GM19324 (cell line): ENCODE measurements around the gene TNFRSF18.
"Not testable (repeated sequence)": the region's sequence is repeated elsewhere in the genome, so short reads cannot be mapped to it uniquely, and the experiment has no call there.

Experiments
- ATAC-seq: cut with Tn5 transposase; IDR thresholded peaks from one replicate; pipeline ENCODE4 v1.9.1; 2021; ENCODE audit warnings: mild to moderate bottlenecking, moderate library complexity; ENCODE audit not compliant: unreplicated experiment, low FRiP score

Gene TNFRSF18

DNA sequence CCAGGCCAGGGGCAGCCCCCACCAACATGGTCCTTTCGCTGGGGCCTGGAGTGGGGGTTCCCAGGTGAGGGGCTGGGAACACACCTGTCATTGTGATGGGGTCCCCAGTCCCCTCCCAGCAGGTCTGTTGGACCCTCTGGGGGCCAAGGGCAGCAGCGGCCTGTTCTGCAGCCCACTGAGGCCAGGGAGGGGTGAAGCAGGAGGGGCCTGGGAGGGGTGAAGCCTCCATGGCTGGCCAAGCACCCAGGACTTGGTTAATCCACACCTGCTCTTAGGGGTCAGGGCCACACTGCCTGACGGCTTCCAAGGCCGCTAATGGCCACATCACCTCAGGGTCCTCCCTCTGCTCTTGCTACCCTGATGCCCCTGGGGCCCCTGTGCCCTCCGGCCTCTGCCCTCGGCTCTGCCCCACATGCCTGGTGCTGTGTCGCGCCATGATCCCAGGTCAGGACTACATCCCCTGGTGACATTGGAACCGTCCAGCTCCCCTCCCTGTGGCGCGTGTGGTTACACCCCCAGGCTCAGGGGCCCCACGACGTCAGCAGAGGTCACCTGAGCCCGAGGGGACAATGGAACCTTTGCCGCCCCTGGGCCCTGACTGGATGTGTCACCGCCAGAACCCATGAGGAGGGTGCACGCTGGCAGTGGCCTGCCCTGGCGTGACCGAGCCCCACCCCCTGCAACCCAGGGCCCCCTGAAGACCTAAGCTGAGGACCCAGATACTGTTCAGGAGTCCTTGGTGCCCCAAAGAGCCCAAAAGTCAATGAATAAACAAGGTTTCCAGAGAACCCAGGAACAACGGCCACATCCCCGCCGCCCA, 7.0 kb downstream of the TNFRSF18 start:
- ATAC-seq, result no peak

DNA sequence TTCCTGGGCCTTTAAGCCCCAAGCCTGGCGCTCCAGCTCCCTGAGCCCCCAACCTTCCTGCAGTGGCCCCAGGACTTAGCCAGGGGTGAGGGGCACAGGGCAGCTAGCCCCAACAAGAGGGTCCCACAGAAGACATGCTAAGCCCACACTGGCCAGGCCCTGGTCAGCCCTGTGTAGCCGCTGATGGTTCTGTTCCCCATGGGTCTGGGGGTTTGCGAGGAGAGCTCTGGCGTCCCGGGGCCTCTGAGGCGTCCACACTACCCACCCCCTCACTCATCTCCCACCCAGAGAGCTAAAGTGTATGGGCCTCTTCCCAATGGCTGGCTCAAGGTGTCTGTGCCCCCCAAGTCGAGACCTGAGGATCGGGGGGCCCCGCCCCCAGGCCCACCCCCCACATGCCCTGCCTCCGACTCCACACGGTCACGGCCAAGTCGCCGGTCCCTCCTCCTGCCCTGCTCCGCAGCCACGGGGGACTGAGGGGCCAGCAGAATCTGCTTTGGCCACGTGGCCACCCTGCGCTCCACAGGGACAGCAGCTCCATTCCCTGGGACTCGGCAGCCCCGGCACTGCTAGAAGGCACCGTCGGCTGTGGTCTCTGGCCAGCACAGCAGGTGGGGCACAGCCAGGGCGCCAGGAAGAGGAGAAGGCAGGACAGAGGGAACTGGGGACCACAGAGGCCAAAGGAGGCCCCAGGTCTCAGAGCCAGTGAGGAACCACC, 7.8 kb downstream of the TNFRSF18 start:
- ATAC-seq, result no peak

DNA sequence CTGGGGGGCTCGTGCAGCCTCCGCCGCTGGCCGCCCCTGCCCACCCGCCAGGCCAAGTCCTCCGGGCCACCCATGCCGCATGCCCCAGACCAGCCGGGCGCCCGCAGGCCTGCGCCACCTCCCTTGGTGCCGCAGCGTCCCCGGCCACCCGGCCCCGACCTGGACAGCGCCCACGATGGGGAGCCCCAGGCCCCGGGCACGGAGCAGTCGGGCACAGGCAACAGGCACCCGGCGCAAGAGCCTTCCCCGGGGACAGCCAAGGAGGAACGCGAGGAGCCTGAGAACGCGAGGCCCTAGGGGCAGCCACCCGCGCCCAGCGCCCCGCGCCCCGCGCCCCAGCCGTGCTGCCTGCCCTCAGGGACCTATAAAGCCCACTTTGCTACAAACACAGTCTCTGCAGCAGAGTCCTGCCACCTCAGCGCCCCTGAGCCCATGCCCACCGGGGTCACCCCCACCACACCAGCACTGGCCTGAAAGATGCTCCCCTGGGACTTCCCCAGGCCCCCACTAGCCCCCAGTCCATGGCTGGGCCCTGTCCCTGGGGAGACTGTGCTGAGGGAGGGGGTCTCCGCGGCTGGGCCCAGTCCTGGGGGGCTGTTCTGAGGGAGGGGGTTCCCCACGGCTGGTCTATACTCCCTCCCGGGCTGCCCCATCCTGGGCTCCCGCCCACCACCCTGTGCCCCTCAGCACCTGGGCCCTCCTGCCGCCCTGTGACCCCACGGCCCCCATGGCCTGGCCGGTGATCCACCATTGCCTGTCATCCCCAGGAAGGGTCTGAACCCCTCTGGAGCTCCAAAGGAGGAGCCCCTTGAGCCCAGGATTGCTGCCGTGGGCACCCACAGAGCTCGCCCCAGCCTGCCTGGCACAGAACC, 8.6 kb downstream of the TNFRSF18 start:
- ATAC-seq, result no peak

DNA sequence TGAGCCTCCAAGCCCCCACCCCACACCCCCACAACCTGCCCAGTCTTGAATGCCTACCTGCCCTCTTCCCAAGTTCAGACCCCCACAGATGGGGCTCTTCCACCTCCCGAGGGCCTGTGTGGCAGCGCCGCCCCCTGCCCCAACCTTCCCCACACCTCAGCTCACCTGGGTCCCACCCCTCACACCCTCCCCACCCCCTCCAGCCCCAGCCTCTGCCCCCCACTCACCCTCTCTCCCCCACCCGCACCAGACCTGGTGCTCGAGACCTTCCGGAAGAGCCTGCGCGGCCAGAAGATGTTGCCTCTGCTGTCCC, 9.2 kb downstream of the TNFRSF18 start:
- no peak for ATAC-seq

DNA sequence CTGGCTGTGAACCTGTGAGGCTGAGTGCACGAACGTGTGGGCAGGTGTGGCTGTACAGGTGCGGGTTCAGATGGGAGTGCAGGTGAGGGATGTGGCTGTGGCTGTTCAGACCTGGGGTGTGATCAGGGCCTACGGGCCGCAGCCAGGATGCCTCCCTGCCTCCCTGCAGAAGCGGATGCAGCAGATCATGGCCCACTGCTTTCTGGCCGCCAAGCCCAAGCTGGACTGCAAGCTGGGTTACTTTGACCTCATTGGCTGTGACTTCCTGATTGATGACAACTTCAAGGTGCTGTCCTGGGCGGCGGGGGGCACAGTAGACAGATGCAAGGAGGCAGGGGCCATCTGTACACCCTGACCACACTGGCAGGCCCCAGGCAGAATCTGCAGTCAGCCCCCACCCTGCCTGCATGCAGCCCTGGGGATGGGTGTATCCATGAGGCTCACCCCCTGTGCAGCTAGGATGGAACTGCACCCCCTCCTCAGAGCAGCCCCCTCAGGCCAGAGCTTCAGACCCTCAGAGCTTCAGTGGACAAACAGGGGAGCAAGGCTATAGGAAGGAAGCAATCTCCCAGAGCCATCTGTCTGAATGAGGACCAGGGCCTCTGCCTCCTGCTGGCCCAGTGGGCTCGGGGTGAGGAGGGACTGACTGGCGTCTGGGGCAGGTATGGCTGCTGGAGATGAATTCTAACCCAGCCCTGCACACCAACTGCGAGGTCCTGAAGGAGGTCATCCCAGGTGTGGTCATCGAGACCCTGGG, 9.8 kb downstream of the TNFRSF18 start:
- ATAC-seq, result no peak

DNA sequence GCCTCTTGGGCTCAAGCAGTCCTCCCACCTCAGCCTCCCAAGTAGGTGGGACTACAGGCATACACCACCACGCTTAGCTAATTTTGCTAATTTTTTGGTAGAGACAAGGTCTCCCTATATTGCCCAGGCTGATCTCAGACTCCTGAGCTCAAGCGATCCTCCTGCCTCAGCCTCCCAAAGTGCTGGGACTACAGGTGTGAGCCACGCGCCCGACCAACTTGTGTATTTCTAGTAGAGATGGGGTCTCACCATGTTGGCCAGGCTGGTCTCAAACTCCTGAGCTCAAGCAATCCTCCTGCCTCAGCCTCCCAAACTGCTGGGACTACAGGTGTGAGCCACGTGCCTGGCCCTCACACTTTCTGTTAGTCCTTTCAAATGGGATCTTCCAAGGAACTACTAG, 10.7 kb downstream of the TNFRSF18 start:
- ATAC-seq, result not testable (repeated sequence)

DNA sequence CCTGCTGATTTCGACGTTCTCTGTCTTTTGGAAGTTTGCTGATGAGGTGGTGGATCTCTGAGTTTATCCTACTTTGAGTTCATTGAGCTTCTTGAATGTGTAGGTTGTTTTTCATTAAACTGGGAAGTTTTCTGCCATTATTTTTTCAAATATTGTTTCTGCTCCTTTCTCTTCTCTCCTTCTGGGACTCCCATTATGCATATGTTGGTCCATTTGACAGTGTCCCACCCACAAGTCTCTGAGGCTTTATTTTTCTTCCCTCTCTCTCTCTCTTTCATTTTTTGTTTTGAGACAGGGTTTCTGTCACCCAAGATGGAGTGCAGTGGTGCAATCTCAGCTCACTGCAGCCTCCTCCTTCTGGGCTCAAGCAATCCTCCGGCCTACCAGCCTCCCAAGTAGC, 11.7 kb downstream of the TNFRSF18 start:
- no peak for ATAC-seq

DNA sequence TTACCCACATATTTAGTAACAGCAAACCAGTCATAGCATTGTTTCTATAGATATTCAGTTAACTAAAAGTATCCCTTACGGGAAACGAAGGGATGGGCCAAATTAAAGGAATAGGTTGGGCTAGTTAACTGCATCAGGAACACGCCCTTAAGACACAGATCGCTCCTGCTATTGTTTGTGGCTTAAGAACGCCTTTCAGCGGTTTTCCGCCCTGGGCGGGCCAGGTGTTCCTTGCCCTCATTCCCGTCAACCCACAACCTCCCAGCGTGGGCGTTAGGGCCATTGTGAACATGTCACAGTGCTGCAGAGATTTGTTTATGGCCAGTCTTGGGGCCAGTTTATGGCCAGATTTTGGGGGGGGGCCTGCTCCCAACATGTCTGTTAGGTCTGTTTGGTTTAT, 14.7 kb downstream of the TNFRSF18 start:
- ATAC-seq, result no peak

DNA sequence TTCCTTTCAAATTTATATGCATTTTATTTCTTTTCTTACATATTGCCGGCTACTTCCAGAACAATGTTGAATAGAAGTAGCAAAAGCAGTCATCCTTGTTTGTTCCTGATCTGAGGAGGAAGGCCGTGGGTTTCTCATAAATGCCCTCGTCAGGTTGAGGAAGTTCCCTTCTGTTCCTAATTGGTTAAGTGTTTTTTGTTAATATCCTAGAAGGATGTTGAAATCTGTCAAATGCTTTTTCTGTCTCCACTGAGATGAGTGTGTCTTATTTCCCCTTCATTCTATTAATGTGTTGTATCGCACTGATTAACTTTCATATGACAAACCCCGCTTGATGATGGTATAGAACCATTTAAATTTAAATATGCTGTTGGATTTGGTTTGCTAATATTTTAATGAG, 17.3 kb downstream of the TNFRSF18 start:
- no peak for ATAC-seq

DNA sequence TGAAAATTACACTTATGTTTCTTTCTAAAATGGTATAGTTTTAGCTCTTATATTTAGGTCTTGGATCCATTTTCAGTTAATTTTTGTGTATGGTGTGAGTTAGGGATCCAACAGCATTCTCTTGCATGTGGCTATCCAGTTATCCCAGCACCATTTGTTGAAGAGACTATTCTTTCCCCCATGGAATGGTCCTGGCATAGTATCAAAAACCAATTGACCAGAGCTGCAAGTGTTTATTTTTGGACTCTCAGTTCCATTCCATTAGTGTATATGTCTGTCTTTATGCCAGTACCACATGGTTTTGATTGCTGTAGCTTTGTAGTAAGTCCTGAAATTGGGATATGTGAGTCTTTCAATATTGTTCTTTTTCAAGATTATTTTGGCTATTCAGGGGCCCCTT, 18.5 kb downstream of the TNFRSF18 start:
- ATAC-seq, result no peak

DNA sequence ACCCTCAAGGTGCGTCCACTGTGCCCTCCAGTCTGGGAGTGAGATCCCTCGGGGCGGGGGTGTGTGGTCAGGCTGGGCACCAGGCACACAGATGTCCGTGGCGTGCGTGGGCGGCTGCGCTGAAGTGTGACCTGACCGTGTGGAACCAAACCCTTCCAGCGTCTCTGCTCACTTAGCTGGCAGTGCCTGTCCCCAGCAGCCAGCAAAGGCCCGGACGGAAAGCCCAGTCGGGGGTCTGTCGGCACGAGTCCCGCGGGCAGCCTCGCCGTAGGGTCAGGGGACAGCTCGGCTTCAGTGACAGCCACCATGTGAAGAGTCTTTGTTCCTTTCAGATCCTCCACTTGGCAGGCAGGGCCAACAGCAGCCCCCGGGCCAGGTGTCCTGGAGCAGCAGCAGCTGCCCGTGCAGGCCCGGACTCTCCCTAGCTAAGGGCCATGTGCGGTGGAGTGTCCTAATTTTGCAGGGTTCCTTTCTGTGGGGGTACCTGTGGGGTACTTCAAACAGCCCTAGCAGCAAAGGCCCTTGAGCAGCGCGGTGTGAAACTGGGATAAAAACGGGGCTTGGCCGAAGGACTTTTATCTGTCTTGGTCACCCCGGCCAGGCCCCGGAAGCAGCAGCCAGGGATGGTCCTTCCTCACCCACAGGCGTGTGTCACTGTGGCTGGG, 21.2 kb downstream of the TNFRSF18 start:
- ATAC-seq, result no peak

DNA sequence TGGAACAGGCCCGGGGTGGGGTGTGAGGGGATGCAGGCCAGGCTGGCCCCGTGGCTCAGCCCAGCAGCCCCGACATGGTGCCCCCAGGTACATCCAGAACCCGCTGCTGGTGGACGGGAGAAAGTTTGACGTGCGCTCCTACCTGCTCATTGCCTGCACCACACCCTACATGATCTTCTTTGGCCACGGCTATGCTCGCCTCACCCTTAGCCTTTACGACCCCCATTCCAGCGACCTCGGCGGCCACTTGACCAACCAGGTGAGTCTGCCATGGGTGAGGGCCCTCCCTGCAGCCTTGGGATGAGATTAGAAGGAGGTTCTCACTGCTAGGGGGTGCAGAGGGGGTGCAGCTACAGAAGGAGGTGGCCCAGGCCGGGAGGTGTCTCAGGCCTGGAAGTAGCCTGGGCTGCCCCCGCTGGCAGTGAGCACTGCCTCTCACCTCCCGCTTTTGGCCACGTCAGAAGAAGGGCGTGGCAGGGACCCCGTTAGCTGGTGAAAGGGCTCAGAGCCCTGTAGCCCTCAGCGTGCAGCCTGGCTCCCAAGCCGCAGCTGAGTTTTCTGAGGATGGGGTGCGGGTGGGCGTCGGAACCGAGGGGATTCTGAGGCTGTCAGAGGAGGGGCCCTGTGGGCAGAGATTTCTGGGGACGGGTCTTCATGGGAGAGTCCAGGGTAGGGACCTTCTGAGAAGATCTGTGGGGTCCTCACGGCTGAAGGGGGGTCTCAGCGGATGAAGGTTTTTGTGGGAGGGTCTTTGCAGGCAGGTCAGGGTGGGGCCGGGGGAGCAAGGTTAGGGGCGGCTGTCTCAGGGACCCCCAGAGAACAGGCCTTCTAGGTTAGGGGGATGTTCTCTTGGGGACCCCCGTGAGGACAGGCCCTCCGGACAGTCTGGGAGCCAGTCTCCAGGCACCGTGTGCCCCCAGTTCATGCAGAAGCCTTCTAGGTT, 22.3 kb downstream of the TNFRSF18 start:
- no peak for ATAC-seq

DNA sequence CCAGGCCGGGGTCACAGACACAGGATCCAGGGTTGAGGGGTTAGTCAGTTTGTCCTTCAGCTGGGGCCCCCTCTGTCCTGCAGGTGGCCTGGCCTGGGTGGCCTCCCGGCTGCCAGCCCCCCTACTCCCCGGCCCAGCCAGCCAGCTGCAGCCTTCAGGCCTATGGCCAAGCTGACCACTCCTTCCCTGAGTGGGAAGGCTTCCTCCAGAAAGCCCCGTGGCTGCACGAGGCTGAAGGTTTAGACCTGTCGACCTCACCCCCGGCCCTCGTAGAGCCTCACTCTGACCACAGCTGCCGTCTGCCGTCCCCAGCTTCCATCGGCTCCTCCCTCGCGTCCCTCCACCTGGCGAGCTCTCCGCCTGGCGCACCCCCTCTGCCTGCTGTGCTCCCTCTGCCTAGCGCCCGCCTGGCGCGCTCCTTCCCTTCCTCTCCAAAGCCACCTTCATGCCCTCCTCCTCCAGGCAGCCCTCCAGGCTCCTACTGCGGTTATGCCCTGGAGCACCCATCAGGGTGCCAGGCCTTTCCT, 23.1 kb downstream of the TNFRSF18 start:
- no peak for ATAC-seq

DNA sequence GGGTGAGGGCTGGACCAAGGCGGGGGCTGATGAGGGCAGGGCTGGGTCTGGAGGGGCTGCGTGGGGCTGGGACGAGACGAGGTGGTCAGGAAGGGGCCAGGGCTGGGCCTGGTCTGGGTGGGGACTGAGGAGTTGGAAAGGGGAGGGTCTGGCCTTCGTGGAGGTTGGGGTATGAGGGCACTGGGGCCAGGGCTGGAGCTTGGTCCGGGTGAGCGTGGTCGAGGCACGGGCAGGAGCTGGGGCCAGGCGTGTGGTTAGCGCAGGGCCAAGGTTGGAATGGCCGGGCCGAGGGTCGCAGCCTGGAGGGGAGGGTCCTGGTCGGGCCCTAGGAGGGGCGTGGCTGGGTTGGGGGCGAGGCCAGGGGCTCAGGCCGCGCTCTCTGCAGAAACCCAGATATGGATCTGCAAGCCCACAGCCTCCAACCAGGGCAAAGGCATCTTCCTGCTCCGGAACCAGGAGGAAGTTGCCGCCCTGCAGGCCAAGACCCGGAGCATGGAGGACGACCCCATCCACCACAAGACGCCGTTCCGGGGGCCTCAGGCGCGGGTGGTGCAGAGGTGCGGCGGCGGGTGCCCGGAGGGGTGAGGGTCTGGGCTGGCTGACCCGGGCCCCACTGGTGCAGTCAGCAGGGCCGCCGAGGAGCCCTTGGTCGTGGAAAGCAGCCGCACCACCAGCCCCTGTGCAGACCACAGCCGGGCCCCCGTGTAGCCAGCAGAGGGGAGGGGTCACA, 23.7 kb downstream of the TNFRSF18 start:
- ATAC-seq, result no peak

DNA sequence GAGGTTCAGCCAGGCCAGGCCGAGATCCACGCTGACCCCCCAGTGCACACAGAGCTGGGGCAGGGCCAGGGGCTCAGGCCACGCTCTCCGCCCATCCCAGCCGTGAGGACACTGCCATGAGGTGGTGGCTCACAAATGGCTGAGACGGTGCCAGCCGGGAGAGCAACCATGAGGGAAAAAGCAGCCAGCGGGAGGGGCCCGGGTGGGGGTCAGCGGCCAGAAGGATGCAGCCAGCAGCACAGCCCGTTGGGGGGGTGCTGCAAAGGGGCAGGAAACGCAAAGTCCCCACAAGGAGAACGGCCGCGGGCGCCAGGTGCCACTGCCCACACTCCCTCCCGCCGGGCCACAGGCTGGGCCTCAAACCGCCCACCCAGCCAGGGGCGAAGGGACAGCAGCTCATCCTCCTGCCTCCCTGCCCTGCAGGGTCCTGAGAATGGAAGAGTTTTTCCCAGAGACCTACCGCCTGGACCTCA, 24.4 kb downstream of the TNFRSF18 start:
- no peak for ATAC-seq

DNA sequence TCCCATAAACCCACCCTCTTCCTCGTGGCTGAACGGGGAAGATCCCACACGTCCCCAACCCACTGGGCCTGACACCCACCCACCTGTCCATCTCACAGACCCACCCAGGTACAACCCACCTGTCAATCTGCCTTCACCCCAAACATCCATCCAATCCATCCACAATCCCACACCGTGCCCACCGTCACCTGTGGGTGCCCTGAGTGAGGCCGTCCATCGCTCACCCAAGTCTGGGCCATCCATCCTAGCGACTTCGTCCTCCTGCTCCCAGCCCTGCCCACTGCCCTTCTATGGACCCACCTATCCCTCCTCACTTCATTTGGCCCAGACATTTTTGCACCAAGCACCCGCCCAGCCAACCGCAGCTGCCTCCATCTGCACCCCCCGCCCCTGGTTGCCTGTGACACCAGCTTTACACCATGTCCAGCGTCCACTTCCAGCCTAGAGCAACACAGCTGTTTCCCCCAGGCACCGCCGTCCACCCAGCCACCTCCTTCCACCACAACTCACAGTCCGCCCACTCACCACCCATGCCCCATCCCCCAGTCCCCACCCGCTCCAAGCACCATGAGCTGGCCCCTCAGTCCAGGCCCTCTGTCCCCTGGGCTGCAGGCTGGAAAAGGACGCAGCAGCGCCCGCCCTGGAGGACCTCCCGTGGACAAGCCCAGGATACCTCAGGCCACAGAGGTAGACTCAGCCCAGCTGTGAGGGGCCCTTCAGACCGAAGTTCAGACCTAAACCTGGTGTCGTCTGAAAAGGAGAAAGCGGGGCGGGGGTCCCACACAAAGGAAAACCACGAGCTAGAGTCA, 25.1 kb downstream of the TNFRSF18 start:
- no peak for ATAC-seq
